BJ (cell line): ENCODE measurements around the gene PRICKLE2. TPM values are rescaled to one million over a fixed set of nuclear protein-coding genes. Genes with fewer than 3 reads are reported as not detected.
A peak's percentile ranks its signal among the peaks of the same experiment; 100 is the strongest.

Experiments
- CTCF ChIA-PET: fragments of 350-600 bp; formaldehyde crosslinking; extraction: SDS; loops from one replicate; lab custom pipeline; 2021; ENCODE audit warnings: antibody characterized with exemption, inconsistent platforms; lab: Yijun Ruan, JAX
- POLR2A ChIA-PET: fragments of 300-600 bp; sonication (Branson Sonifier 250); formaldehyde crosslinking; extraction: SDS; loops from one replicate; lab custom pipeline; 2021; ENCODE audit warnings: antibody characterized with exemption; lab: Charles Lee
- DNase-seq: peaks from one replicate; pipeline ENCODE4 v3.0.0-alpha.2; 2011; ENCODE audit warnings: low read depth
- H3K27me3 ChIP-seq: 2 replicates; pipeline ENCODE4 v1.6.0; 2011; ENCODE audit warnings: low read length; ENCODE audit not compliant: control insufficient read depth, insufficient read depth
- H3K36me3 ChIP-seq: 2 replicates; pipeline ENCODE4 v1.5.1; 2011; ENCODE audit warnings: low read length; ENCODE audit not compliant: control insufficient read depth, insufficient read depth
- H3K4me3 ChIP-seq: 2 replicates; pipeline ENCODE4 v1.5.1; 2011; ENCODE audit warnings: low read depth, mild to moderate bottlenecking, control low read depth, low read length
- polyA plus RNA-seq: library from polyadenylated mRNA; depleted of rRNA; stranded (reverse); fragments of >200 nt; gene quantifications from 2 replicates; pipeline ENCODE4 v1.2.3, GENCODE V29; 2011
- TF ChIP-seq, protein P1 (sequence below): IDR thresholded peaks from 2 replicates; pipeline ENCODE4 v1.5.1; 2011; ENCODE audit warnings: low read depth, mild to moderate bottlenecking, control low read depth, inconsistent platforms, low read length, moderate library complexity; ENCODE audit not compliant: insufficient read depth

Gene PRICKLE2
- polyA plus RNA-seq, 1 experiment, result 3.5 TPM

DNA sequence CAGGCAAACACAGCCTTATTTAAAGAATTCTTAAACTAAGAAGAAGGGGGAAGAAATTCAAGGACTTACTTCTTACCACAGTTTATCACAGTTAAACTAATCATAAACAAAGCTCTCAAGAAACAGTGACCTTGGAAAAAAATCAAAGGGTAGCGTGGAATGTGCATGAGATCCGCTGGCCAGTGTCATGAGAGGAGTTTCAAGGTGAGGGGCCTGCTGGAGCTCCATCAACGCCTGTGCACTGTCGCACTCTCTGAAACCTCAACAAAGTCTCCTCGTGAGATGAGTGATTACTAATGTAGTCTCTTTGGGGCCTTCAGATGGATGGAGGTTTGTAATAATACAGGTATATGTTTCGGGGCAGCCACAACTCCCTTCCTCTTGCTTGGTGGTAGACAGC, 28.4 kb upstream of the PRICKLE2 start:
- TF ChIP-seq, protein P1, sequence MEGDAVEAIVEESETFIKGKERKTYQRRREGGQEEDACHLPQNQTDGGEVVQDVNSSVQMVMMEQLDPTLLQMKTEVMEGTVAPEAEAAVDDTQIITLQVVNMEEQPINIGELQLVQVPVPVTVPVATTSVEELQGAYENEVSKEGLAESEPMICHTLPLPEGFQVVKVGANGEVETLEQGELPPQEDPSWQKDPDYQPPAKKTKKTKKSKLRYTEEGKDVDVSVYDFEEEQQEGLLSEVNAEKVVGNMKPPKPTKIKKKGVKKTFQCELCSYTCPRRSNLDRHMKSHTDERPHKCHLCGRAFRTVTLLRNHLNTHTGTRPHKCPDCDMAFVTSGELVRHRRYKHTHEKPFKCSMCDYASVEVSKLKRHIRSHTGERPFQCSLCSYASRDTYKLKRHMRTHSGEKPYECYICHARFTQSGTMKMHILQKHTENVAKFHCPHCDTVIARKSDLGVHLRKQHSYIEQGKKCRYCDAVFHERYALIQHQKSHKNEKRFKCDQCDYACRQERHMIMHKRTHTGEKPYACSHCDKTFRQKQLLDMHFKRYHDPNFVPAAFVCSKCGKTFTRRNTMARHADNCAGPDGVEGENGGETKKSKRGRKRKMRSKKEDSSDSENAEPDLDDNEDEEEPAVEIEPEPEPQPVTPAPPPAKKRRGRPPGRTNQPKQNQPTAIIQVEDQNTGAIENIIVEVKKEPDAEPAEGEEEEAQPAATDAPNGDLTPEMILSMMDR, result no peak

DNA sequence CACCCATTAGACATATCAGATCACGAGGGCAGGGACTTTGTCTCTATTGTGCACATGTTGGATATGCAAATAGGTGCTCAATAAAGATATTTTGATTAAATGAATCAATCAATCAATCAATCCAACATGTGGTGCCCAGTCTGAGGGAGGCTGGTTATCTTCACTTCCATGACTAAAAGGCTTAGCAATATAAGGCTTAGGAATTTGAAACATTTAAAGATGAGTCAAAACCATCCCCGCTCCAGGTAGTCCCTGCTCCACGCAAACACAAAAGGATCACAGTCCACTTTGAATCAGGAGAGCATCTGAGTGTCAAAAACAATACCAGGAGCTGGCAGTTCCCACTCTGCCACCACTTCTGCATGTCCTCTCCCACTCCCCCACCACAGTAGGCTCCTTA, 25.8 kb upstream of the PRICKLE2 start:
- Histone ChIP-seq H3K4me3 (no peak overlapping the region), H3K27me3 (no peaks in the 10 kb centered on the region), H3K36me3 (no peaks in the 10 kb centered on the region)
- TF ChIP-seq, protein P1, result no peak
- no peak for DNase-seq
- POLR2A ChIA-PET, result no interaction called here
- CTCF ChIA-PET, result interaction anchor here (0.6 to 0.8 kb wide), 2 partner anchors 8 to 10 kb away, joined by 3 to 4 read pairs; no protein-coding TSS in a partner anchor

More for the DNA sequence above, 28.4 kb upstream of the PRICKLE2 start:
- Histone ChIP-seq H3K36me3 (no peaks in the 10 kb centered on the region), H3K4me3 (no peak overlapping the region), H3K27me3 (no peaks in the 10 kb centered on the region)
- no peak for DNase-seq
- POLR2A ChIA-PET, result no interaction called here
- CTCF ChIA-PET, result interaction anchor here (1.6 to 1.7 kb wide), 5 partner anchors 8 to 29 kb away, joined by 4 to 8 read pairs (median 6); partner anchors contain the start of gene PRICKLE2

DNA sequence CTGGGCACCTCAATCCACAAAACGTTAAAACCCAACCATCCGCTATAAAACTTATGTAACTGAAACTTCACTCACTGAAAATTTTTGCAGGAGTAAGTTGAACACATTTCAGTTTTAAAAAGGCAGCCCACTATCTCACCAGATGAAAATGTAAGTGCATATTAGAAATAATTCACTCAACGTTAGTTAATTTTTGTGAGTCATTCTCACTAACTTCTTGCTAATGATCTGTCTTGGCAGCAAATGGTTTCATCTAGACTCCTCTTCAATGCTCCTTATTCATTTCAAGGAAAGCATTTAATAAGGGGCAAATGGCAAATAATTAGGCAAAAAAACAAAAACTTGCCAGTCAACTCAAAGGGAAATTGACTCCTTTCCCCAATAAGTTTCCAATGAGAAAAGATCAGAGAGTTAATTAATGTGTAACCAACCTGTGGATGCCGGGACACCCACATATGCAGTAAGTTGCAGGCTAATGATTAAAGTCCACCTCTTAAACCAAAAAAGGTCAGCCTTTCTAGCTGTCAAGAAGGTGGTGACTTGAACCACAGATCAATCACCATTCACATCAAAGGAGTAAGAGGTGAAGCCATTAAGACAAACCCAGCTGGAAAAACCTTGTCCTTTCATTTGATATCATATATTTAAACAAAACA, 22.9 kb upstream of the PRICKLE2 start:
- Histone ChIP-seq H3K4me3 (no peak overlapping the region), H3K27me3 (no peaks in the 10 kb centered on the region), H3K36me3 (no peaks in the 10 kb centered on the region)
- no peak for DNase-seq
- ChIA-PET POLR2A (no interaction called here), CTCF (interaction anchor here (1.3 kb wide), 1 partner anchor 13 kb away, joined by 3 read pairs; no protein-coding TSS in a partner anchor)
- TF ChIP-seq, protein P1, result no peak

DNA sequence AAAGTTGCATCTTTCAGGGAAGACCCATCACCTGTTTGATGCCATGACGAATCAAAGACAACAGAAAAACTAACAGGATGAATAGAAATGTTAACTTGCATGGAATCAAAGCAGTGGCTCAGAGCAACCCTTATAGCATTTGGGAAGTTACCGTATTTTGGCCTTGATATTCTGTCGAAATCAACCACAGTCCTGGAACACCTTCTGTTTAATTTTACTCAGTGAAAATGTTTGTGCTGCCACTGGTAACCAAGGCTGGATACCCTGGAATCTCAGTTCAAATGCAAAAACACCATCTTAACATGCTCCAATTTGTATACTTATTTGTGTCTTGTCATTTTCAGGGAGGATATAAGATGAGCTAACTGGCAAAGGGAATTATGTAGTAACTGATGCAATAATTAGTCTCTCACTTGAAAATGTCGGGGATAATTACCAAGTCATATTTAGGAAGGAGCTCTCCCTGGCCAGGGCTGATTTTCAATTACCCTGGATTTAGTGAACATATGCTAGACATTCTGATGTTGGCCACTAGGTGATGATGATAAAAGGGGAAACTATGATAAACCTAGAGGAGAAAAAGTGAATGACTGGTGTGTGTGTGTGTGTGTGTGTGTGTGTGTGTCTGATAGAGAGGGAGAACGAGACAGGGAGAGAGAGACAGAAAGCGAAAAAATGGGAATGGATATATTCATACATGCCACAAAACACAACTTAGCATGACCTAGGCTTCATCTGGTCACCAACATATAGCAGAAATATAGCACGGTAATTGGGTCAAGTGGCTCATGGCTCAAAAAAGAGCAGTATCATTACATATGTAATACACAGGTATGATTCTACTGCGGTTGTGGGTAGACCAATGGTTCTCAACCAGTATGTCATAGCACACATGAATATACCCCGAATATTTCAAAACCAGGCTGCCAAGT, 19.0 kb upstream of the PRICKLE2 start:
- no peak for DNase-seq
- Histone ChIP-seq H3K36me3 (no peaks in the 10 kb centered on the region), H3K4me3 (no peak overlapping the region), H3K27me3 (no peaks in the 10 kb centered on the region)
- TF ChIP-seq, protein P1, result peak; percentile 36
- ChIA-PET POLR2A (interaction anchor here (0.7 kb wide), 1 partner anchor 205 kb away, joined by 4 read pairs; no protein-coding TSS in a partner anchor), CTCF (interaction anchor here (0.6 to 2.2 kb wide), 13 partner anchors 10 to 1554 kb away, joined by 3 to 8 read pairs (median 3); no protein-coding TSS in a partner anchor)
